Stimulated activated CD4-positive, alpha-beta T cell treated with anti-CD3 and anti-CD28 coated beads, Interleukin-15, amount 100 ng/mL, for 1 hour (primary cell): ENCODE results near the gene CDKN1C.

Source experiments
- DNase-seq, 2 donors: peaks; one replicate each; pipeline ENCODE4 v3.0.0-alpha.2; 2020; ENCODE audit warnings: low read depth in 1 of 2, low spot score in 1 of 2

Gene CDKN1C

GRCh38 chr11:2885678-2886081 is at the start of gene CDKN1C:
TSS of gene CDKN1C (minus strand) at chr11:2885775. CDS start at chr11:2885456, 319 bp downstream.
- DNase-seq = peak; percentile 71

GRCh38 chr11:2934611-2935239 is 49.1 kb upstream of the CDKN1C start:
- no peak for DNase-seq

GRCh38 chr11:2934021-2934550 is 48.5 kb upstream of the CDKN1C start:
- no peak for DNase-seq

- DNase-seq = no peak
These were observed 47.9 kb upstream of the CDKN1C start for GRCh38 chr11:2933375-2934020.

- no peak for DNase-seq
These were observed 47.3 kb upstream of the CDKN1C start for GRCh38 chr11:2932850-2933251.

GRCh38 chr11:2931771-2932738 is 46.5 kb upstream of the CDKN1C start:
- no peak for DNase-seq

- no peak for DNase-seq
These were observed 45.8 kb upstream of the CDKN1C start for GRCh38 chr11:2931420-2931746.

- no peak for DNase-seq
These were observed 45.3 kb upstream of the CDKN1C start for GRCh38 chr11:2930704-2931419.

GRCh38 chr11:2929950-2930703 is 44.6 kb upstream of the CDKN1C start:
- DNase-seq = no peak

- no peak for DNase-seq
These were observed 44.0 kb upstream of the CDKN1C start for GRCh38 chr11:2929531-2929949.

GRCh38 chr11:2928605-2929530 is 43.3 kb upstream of the CDKN1C start, which contains the start of gene PHLDA2:
TSS of gene PHLDA2 (minus strand) at chr11:2929420. CDS start at chr11:2929364, 56 bp downstream.
- DNase-seq = no peak

- DNase-seq = no peak
These were observed 42.5 kb upstream of the CDKN1C start for GRCh38 chr11:2927851-2928604.

GRCh38 chr11:2927121-2927800 is 41.7 kb upstream of the CDKN1C start:
- DNase-seq = no peak

- DNase-seq = no peak
These were observed 41.1 kb upstream of the CDKN1C start for GRCh38 chr11:2926611-2927051.

- no peak for DNase-seq
These were observed 39.5 kb upstream of the CDKN1C start for GRCh38 chr11:2924821-2925675.

GRCh38 chr11:2924381-2924780 is 38.8 kb upstream of the CDKN1C start:
- DNase-seq = no peak
